IMR-90 (cell line): ENCODE data around the gene UGT8. TPM values are rescaled to one million over a fixed set of nuclear protein-coding genes. Genes with fewer than 3 reads are reported as not detected.

Experiments
- ATAC-seq: fragments of 200-7000 bp; cut with Tn5 transposase; 2 replicates; pipeline ENCODE4 v1.9.1; 2020; ENCODE audit warnings: low read depth, mild to moderate bottlenecking, moderate library complexity
- BruUV-seq: library from RNA; stranded (reverse); fragments of 400-500 nt; replicated peaks from 2 replicates; lab custom pipeline; 2021; lab: Mats Ljungman, UMichigan
- CTCF ChIA-PET: fragments of 300-600 bp; formaldehyde crosslinking; extraction: SDS; loops from one replicate; lab custom pipeline; 2021; ENCODE audit warnings: antibody characterized with exemption; lab: Yijun Ruan, JAX
- POLR2A ChIA-PET: fragments of 300-600 bp; sonication (Branson Sonifier 250); formaldehyde crosslinking; loops from one replicate; lab custom pipeline; 2022; ENCODE audit warnings: antibody characterized with exemption; ENCODE audit not compliant: unreplicated experiment; lab: Charles Lee
- DNase-seq: peaks from one replicate; pipeline ENCODE4 v3.0.0; 2013
- H2AFZ ChIP-seq: replicated peaks from 2 replicates; pipeline ENCODE3; 2013; ENCODE audit warnings: low read length, mild to moderate bottlenecking; ENCODE audit not compliant: poor library complexity
- H2AK5ac ChIP-seq: 2 replicates; pipeline ENCODE4 v1.6.1; 2013; ENCODE audit warnings: low read depth, low read length, inconsistent platforms
- H2AK9ac ChIP-seq: replicated peaks from 2 replicates; pipeline ENCODE3; 2013; ENCODE audit warnings: mild to moderate bottlenecking, low read depth, low read length, moderate library complexity; ENCODE audit not compliant: poor library complexity
- H2BK120ac ChIP-seq: 2 replicates; pipeline ENCODE4 v1.6.1; 2013; ENCODE audit warnings: low read depth, low read length, inconsistent platforms
- H2BK15ac ChIP-seq: 3 replicates; pipeline ENCODE4 v1.6.1; 2013; ENCODE audit warnings: low read depth, low read length, inconsistent platforms
- H2BK20ac ChIP-seq: 2 replicates; pipeline ENCODE4 v1.6.1; 2013; ENCODE audit warnings: low read depth, mild to moderate bottlenecking, inconsistent platforms, low read length, moderate library complexity
- H2BK5ac ChIP-seq: 2 replicates; pipeline ENCODE4 v1.6.1; 2013; ENCODE audit warnings: mild to moderate bottlenecking, low read depth, low read length, inconsistent platforms; ENCODE audit not compliant: poor library complexity, severe bottlenecking
- H3K14ac ChIP-seq: replicated peaks from 2 replicates; pipeline ENCODE4 v1.6.1; 2013; ENCODE audit warnings: low read depth, low read length, inconsistent platforms
- H3K18ac ChIP-seq: 2 replicates; pipeline ENCODE4 v1.6.1; 2013; ENCODE audit warnings: low read depth, low read length, control low read depth
- H3K23ac ChIP-seq: 2 replicates; pipeline ENCODE4 v1.6.1; 2013; ENCODE audit warnings: low read depth, low read length, inconsistent platforms
- H3K27ac ChIP-seq: 2 replicates; pipeline ENCODE4 v1.5.1; 2013; ENCODE audit warnings: mild to moderate bottlenecking, control low read depth, low read length; ENCODE audit not compliant: insufficient read depth
- H3K27me3 ChIP-seq: 2 replicates; pipeline ENCODE4 v1.6.1; 2013; ENCODE audit warnings: low read length; ENCODE audit not compliant: control insufficient read depth, insufficient read depth
- H3K36me3 ChIP-seq: 2 replicates; pipeline ENCODE4 v1.6.1; 2013; ENCODE audit warnings: low read length, mixed read lengths; ENCODE audit not compliant: control insufficient read depth, insufficient read depth
- H3K4ac ChIP-seq: 2 replicates; pipeline ENCODE4 v1.6.1; 2013; ENCODE audit warnings: low read depth, low read length, inconsistent platforms
- H3K4me1 ChIP-seq: 2 replicates; pipeline ENCODE4 v1.6.1; 2013; ENCODE audit warnings: low read length, mixed read lengths; ENCODE audit not compliant: control insufficient read depth, insufficient read depth
- H3K4me2 ChIP-seq: 2 replicates; pipeline ENCODE4 v1.6.1; 2013; ENCODE audit warnings: low read depth, mild to moderate bottlenecking, control low read depth, low read length, moderate library complexity
- H3K4me3 ChIP-seq: 2 replicates; pipeline ENCODE4 v1.5.1; 2013; ENCODE audit warnings: low read depth, mild to moderate bottlenecking, control low read depth, low read length, moderate library complexity; ENCODE audit not compliant: insufficient read depth
- H3K56ac ChIP-seq: 2 replicates; pipeline ENCODE4 v1.6.1; 2013; ENCODE audit warnings: low read length, inconsistent platforms; ENCODE audit not compliant: insufficient read depth; ENCODE audit errors: extremely low read depth
- H3K79me1 ChIP-seq, 2 experiments: 2 replicates each; pipeline ENCODE4 v1.6.1; 2013; ENCODE audit warnings: low read length in 2 of 2, inconsistent platforms in 1 of 2, low read depth in 1 of 2
- H3K9ac ChIP-seq: 2 replicates; pipeline ENCODE4 v1.6.1; 2013; ENCODE audit warnings: low read depth, low read length, control low read depth
- H3K9me1 ChIP-seq: 2 replicates; pipeline ENCODE4 v1.6.1; 2013; ENCODE audit warnings: low read length, inconsistent platforms; ENCODE audit not compliant: insufficient read depth
- H3K9me3 ChIP-seq: 2 replicates; pipeline ENCODE4 v1.6.1; 2013; ENCODE audit warnings: low read length; ENCODE audit not compliant: control insufficient read depth, insufficient read depth
- H4K20me1 ChIP-seq: 2 replicates; pipeline ENCODE4 v1.6.1; 2013; ENCODE audit warnings: low read length, inconsistent platforms; ENCODE audit not compliant: insufficient read depth
- H4K5ac ChIP-seq: 2 replicates; pipeline ENCODE4 v1.6.1; 2013; ENCODE audit warnings: mild to moderate bottlenecking, low read depth, low read length, control low read depth
- H4K8ac ChIP-seq, 2 experiments: 2 replicates each; pipeline ENCODE4 v1.6.1; 2013; ENCODE audit warnings: low read depth in 2 of 2, low read length in 2 of 2, control low read depth in 1 of 2, inconsistent platforms in 1 of 2
- H4K91ac ChIP-seq: 2 replicates; pipeline ENCODE4 v1.6.1; 2013; ENCODE audit warnings: low read depth, low read length, inconsistent platforms; ENCODE audit not compliant: insufficient read depth
- BHLHE40 ChIP-seq: fragments of 150-350 bp; IDR thresholded peaks from 2 replicates; pipeline ENCODE4 v1.6.1; 2016; ENCODE audit warnings: mild to moderate bottlenecking, low read depth, low read length
- CEBPB ChIP-seq: IDR thresholded peaks from 2 replicates; pipeline ENCODE4 v1.6.1; 2012; ENCODE audit warnings: low read depth, low read length, improper control_type of control experiment
- CHD1 ChIP-seq: IDR thresholded peaks from 2 replicates; pipeline ENCODE4 v1.6.1; 2012; ENCODE audit warnings: low read depth, low read length, improper control_type of control experiment
- CTCF ChIP-seq: conservative IDR thresholded peaks from 2 replicates; pipeline ENCODE4 v1.5.1; 2012; ENCODE audit warnings: mild to moderate bottlenecking, low read depth, low read length, improper control_type of control experiment
- ELK1 ChIP-seq: fragments of 150-350 bp; IDR thresholded peaks from 2 replicates; pipeline ENCODE4 v1.6.1; 2016; ENCODE audit warnings: low read depth, mild to moderate bottlenecking, low read length, moderate library complexity, borderline replicate concordance
- FOS ChIP-seq: fragments of 150-350 bp; IDR thresholded peaks from 2 replicates; pipeline ENCODE4 v1.6.1; 2016; ENCODE audit warnings: low read depth, low read length
- MAFK ChIP-seq: IDR thresholded peaks from 2 replicates; pipeline ENCODE4 v1.6.1; 2012; ENCODE audit warnings: low read depth, low read length, improper control_type of control experiment
- MAZ ChIP-seq: IDR thresholded peaks from 2 replicates; pipeline ENCODE4 v1.6.1; 2012; ENCODE audit warnings: low read depth, mild to moderate bottlenecking, low read length, improper control_type of control experiment, moderate library complexity, borderline replicate concordance
- MXI1 ChIP-seq: IDR thresholded peaks from 2 replicates; pipeline ENCODE4 v1.6.1; 2012; ENCODE audit warnings: low read depth, mild to moderate bottlenecking, low read length, moderate library complexity, borderline replicate concordance
- NFE2L2 ChIP-seq: fragments of 150-350 bp; IDR thresholded peaks from 2 replicates; pipeline ENCODE4 v1.6.1; 2016; ENCODE audit warnings: low read depth, mild to moderate bottlenecking, low read length
- POLR2A ChIP-seq: IDR thresholded peaks from 2 replicates; pipeline ENCODE4 v1.6.1; 2012; ENCODE audit warnings: mild to moderate bottlenecking, low read depth, low read length
- RAD21 ChIP-seq: IDR thresholded peaks from 2 replicates; pipeline ENCODE4 v1.6.1; 2012; ENCODE audit warnings: low read length, improper control_type of control experiment
- RCOR1 ChIP-seq: IDR thresholded peaks from 2 replicates; pipeline ENCODE4 v1.6.1; 2012; ENCODE audit warnings: mild to moderate bottlenecking, low read length, improper control_type of control experiment; ENCODE audit not compliant: insufficient replicate concordance
- RFX5 ChIP-seq: IDR thresholded peaks from 2 replicates; pipeline ENCODE4 v1.8.0; 2012; ENCODE audit warnings: low read depth, mild to moderate bottlenecking, low read length, moderate library complexity
- SMC3 ChIP-seq: fragments of 150-350 bp; IDR thresholded peaks from 2 replicates; pipeline ENCODE4 v1.6.1; 2016; ENCODE audit warnings: low read depth, mild to moderate bottlenecking, antibody characterized with exemption, low read length, moderate library complexity
- WGBS, 2 experiments: methylation state at CpG; one replicate each; pipeline versions ENCODE4 v1.1.5 to v1.1.7; 2013; ENCODE audit warnings: missing lambda C conversion rate in 2 of 2; ENCODE audit not compliant: insufficient read length in 1 of 2; ENCODE audit errors: extremely low coverage in 2 of 2; 5-methylcytosine and 5-hydroxymethylcytosine counted together
- dilution Hi-C: fragments of 300-500 bp; cut with HindIII; formaldehyde crosslinking; loops from one replicate; pipeline ENCODE4 v1.14.3; 2018; ENCODE audit warnings: low sequenced_read_pairs; ENCODE audit not compliant: unreplicated experiment
- in situ Hi-C: fragments of 300-500 bp; cut with MboI; formaldehyde crosslinking; loops from 3 replicates; pipeline ENCODE4 v1.14.3; 2019; ENCODE audit warnings: low sequenced_read_pairs, inconsistent platforms, mixed read lengths
- intact Hi-C: fragments of 100-400 bp; cut with micrococcal nuclease; formaldehyde crosslinking; loops from 2 replicates; pipeline ENCODE4 v1.10.0; 2022
- polyA plus RNA-seq, 3 experiments: library from polyadenylated mRNA; depleted of rRNA; stranded (reverse); fragments of >200 nt; gene quantifications; 2 replicates each; pipeline ENCODE4 v1.2.3, GENCODE V29; 2012; ENCODE audit warnings: low replicate concordance in 1 of 3
- total RNA-seq: library from RNA; depleted of rRNA; stranded (reverse); fragments of >200 nt; gene quantifications from 2 replicates; pipeline ENCODE4 v1.2.3, GENCODE V29; 2012
- TF ChIP-seq, protein P1 (sequence below): fragments of 150-350 bp; IDR thresholded peaks from 2 replicates; pipeline ENCODE4 v1.6.1; 2017; ENCODE audit warnings: mild to moderate bottlenecking, antibody characterized with exemption, low read length, low read depth

Gene UGT8
- total and polyA plus RNA-seq, 2 of the 4 experiments (the other 2 are of a cell fraction), result not detected

- H2AK9ac ChIP-seq, result no peak overlapping the region
- H3K4me3 ChIP-seq, result no peak overlapping the region
- H4K8ac ChIP-seq, result no peak overlapping the region
- H2BK20ac ChIP-seq, result no peak overlapping the region
- dilution Hi-C loops (no loop called here), in situ Hi-C loops (no loop called here), intact Hi-C loops (no loop called here)
- no peak for TF ChIP-seq CTCF
- TF ChIP-seq, protein P1, sequence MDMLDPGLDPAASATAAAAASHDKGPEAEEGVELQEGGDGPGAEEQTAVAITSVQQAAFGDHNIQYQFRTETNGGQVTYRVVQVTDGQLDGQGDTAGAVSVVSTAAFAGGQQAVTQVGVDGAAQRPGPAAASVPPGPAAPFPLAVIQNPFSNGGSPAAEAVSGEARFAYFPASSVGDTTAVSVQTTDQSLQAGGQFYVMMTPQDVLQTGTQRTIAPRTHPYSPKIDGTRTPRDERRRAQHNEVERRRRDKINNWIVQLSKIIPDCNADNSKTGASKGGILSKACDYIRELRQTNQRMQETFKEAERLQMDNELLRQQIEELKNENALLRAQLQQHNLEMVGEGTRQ, result no peak
- no peak for TF ChIP-seq BHLHE40
- no peak for TF ChIP-seq MXI1
- TF ChIP-seq ELK1, result no peak
- TF ChIP-seq FOS, result no peak
- TF ChIP-seq NFE2L2, result no peak
- TF ChIP-seq CHD1, result no peak
- TF ChIP-seq RCOR1, result no peak
- no peak for TF ChIP-seq RAD21
- TF ChIP-seq MAFK, result no peak
- TF ChIP-seq SMC3, result no peak
- TF ChIP-seq RFX5, result no peak
- TF ChIP-seq MAZ, result no peak
- TF ChIP-seq CEBPB, result no peak
- TF ChIP-seq POLR2A, result no peak
- H4K5ac ChIP-seq, result no peak overlapping the region
- H3K9me3 ChIP-seq, result no peaks in the 10 kb centered on the region
- ATAC-seq (no peak), DNase-seq (no peak)
- H3K27ac ChIP-seq, result no peak overlapping the region
- no peak overlapping the region for H2BK5ac ChIP-seq
- H3K4me1 ChIP-seq, result no peaks in the 10 kb centered on the region
- no peak overlapping the region for H3K18ac ChIP-seq
- no peak overlapping the region for H2AFZ ChIP-seq
- no peak overlapping the region for H2BK15ac ChIP-seq
- H2AK5ac ChIP-seq, result no peak overlapping the region
- BruUV-seq, result no TSS peak
- no peaks in the 10 kb centered on the region for H3K36me3 ChIP-seq
- H3K27me3 ChIP-seq, result no peaks in the 10 kb centered on the region
- no peak overlapping the region for H3K56ac ChIP-seq
- no peaks in the 10 kb centered on the region for H3K79me1 ChIP-seq
- H3K4ac ChIP-seq, result no peak overlapping the region
- no peaks in the 10 kb centered on the region for H4K20me1 ChIP-seq
- no CpG with 5 or more reads among the region's 1 CpG for WGBS, 2 experiments
- POLR2A ChIA-PET, result no interaction called here
- no peak overlapping the region for H3K23ac ChIP-seq
- H4K91ac ChIP-seq, result no peak overlapping the region
- H2BK120ac ChIP-seq, result no peak overlapping the region
- no peaks in the 10 kb centered on the region for H3K9me1 ChIP-seq
- H3K14ac ChIP-seq, result no peak overlapping the region
- H3K4me2 ChIP-seq, result no peak overlapping the region
- CTCF ChIA-PET, result interaction anchor here (0.7 kb wide), 1 partner anchor 80 kb away, joined by 3 read pairs; no protein-coding TSS in a partner anchor
- no peak overlapping the region for H3K9ac ChIP-seq
These were observed 49.0 kb upstream of the UGT8 start for GRCh38 chr4:114549638-114550037.
